HS-5 (cell line): ENCODE measurements around the gene KLHL29.

Experiments used
- DNase-seq: peaks from one replicate; pipeline ENCODE4 v3.0.0-alpha.2; 2012; ENCODE audit warnings: low read depth

KLHL29 gene

DNA sequence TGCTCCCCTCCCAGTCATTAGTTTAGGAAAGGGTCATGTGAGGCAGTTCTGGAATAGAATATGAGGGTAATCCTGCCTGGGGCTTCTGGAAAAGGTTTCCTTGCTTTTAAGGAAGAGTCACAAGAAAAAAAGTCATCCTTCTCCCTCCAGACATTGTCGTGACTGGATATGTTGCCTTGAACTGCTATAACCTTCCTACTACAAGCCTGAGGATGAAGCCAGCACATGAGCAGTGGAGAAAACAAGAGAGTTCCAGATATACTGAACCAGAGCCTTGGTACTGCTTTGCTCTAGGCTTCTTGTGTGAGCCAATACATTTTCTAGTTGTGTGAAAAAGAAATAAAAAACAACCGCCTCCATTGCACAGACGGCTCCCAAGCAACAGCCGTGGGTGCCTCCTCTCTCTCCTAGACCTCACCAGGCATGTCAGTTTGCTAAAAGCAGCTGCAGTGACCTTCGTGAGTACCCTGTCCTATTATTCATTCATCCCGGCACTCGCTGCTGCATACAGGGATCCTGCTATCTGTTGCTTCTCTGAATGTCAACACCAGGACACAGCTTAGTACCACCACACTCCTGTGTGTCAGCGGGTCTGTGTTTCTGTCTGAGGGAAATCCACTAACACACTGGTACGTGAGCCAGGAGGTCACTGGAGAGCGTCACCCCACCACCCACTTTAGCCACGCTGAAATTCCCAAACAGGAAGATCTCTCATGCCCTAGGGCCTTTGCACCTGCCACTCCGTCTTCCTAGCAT lies 186.7 kb downstream of the KLHL29 start:
- DNase-seq, result no peak

DNA sequence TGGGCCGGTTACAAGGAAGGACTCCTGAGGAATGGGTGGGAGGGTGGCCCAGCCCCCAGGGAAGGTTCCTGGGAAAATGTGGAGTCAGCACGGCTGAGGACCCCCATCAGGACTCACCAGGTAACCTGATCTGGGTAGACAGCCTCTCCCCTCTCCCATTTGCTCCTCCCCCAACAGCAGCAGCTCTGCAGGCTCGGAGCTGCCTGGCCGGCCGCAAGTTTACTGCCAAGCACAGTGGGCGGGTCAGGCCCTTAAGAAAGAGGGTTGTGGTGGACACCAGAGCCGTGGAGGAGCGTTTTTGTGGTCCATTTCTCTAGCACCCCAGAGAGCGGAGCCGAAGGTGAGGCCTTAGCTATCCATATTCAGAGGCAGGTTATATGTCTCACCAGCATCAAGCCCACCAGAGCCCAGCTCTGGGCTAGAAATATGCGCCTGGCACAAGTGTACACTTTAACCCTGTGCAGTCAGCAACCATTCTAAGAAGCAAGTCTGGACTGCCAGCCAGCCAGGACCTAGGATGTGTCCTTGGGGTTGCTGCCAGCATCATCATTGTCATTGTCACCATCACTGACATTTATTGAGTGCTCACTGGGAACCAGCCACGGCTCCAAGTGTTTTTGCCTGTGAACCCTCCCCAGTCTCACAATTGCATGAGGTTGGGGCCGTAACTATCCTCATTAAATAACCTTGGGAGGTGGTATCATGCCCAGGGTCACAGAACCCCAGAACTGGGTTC lies 190.1 kb downstream of the KLHL29 start:
- DNase-seq, result no peak

DNA sequence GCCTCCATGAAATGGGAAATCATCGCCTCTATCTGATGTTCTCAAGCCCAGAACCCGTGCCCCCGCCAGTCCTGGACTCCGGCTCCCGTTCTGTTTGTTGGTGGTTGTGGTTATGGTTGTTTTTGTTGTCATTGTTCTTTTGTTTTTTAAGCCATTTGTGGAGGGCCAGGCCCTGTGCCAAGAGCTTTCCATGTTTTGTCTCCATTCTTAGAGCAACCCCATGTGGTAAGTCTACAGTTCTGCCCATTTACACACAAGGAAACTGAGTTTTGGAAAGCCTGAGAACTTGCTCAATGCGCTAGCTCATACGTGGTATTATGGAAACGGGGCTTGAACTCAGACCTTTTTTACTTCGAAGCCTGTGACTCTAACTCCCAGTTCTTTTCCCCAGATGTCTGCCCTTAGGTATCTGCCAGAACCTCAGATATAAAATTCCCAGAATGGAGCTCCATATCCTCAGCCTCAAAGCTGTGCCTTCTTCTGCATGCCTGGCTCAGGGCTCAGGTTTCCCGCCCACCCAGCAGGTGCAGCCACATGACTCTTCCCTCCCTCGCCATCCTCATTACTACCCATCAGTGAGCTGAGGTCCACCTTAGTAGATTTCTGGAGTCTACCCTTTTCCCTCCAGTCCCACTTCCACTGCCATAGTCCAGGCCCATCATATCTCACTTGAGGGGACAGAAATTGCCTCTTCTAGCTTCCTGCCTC lies 194.1 kb downstream of the KLHL29 start:
- DNase-seq, result no peak

- DNase-seq, result no peak
Measured at GRCh38 chr2:23579674-23580073, 194.7 kb downstream of the KLHL29 start.

- DNase-seq, result no peak
Measured at GRCh38 chr2:23583467-23583866, 198.5 kb downstream of the KLHL29 start.

DNA sequence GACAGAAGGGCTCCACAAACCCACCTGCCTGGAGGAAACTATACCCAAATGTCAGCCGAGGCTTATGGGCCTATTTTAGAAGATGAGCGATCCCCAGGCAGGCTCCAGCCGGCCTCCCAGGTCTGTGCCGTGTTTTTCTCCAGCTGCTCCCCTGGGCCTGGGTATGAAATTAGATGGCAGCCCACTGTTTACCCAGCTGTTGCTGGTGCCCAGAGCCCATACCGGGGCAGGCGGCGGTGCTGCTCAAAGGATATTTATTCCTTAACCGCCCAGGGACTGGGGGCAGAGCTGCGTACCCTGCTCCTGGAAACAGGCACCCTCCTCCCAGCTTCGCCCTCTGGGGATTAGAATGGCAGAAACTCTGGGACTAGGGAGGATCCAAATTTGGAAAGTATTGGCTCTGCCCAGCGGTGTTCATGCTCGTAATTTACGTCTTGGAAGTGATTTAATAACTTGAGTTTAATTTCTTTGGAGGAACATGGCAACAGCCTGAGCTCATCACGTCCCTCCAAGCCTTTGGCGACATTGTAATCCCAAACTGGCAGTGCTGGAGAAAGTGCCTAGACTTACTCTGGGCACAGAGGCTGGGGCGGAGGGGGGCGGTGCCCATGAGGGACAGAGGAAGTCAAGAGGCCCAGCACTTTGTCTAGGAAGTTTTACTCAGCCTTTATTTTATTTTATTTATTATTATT lies 199.2 kb downstream of the KLHL29 start:
- DNase-seq, result no peak

- DNase-seq, result no peak
Measured at GRCh38 chr2:23585273-23586170, 200.5 kb downstream of the KLHL29 start.

DNA sequence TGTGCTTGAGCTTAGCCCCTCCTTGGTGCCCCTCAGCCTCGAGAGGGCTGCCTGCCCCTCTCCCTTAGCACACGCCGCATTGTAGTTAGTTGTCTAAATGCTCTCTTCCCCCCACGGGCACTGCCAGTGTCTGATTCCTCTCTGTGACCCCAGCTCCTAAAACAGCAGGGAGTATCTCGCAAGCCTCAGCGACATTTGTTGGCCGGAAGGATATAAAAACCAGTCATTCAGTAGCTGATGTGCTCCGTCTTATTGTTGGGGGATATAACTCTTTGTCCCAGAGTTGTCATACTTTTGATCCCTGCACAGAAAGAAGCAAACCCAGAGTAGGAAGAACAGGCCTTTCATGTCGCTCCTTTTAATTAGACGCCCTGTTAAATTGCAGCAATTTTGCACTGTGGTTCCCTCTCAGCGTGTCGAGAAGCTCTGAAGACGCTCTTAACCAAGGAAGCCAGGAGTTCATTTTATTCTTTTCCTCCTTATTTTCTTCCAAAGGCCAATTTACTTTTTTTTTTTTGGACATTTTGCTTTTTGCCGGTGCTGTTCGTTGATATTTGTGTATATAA lies 201.8 kb downstream of the KLHL29 start:
- DNase-seq, result no peak

GRCh38 chr2:23587341-23587880 lies 202.4 kb downstream of the KLHL29 start:
- no peak for DNase-seq

DNA sequence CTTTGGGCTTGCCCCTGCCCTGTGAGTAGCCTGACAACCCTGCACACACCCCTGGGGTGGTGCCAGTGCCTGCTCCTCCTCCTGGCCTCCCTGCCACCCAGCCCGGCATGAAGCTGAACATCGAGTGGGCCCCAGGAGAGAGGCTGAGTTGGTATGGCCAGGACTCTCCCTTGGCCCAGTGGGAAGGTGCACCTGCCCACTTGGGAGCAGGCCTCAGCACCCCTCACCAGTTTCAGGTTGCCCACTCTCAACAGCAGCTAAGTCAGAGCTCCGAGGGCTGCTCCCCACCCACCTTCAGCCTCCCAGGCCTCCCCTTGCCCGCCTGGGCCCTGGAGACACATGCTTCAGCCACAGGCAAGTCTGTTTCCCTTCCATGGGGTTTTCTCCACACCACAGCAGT lies 203.1 kb downstream of the KLHL29 start:
- DNase-seq, result no peak

DNA sequence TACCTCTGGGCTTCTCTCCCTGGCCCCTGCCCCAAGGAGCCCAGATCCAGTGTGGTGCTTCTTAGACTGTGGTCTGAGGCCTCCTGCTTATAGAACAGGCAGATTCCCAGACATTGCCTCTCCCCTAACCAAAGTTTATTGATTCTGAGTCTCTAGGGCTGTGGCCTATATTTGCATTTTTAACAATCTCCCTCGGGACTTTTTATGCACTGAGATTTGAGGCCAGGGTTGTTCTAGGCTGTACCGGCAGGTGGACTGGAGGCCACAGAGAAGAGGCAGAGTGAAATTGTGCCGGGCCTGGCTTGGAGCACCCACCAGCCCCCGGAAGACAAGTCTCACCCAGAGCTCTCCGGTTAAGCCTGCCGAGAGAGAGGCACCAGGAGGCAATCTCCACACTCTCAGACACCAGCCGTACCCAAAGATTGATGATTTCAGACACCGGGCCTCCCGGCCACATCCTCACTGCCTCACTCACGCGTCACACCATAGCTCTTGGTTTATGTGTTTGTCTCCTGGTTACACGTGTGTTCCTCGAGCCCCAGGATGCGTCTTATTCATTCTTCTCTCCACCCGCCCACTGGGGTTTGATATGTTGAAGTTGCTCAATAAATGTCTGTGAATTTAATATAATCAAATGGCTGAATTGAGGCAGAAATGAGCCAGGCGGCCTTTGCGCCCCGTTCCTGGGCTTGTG lies 203.7 kb downstream of the KLHL29 start:
- no peak for DNase-seq

- no peak for DNase-seq
Measured at GRCh38 chr2:23589220-23589647, 204.3 kb downstream of the KLHL29 start.

DNA sequence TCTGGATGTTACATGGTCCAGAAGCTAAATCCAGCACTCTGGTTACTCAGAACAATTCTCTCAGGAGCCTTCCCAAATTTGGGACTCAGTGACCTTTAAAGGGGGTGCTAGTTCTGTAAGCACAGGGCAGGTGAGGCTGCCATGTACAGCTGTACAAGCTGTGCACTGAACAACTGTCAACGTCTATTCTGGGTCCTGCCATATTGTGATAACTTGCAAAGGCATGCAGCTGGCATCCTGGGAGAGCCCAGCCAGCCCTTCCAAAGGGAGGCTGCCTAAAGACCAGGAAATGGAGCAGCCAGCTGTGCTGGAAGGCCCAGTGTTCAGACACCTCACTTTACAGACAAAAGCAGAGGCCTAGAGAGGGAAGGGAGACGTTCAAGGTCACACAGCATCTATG lies 204.8 kb downstream of the KLHL29 start:
- DNase-seq, result no peak

DNA sequence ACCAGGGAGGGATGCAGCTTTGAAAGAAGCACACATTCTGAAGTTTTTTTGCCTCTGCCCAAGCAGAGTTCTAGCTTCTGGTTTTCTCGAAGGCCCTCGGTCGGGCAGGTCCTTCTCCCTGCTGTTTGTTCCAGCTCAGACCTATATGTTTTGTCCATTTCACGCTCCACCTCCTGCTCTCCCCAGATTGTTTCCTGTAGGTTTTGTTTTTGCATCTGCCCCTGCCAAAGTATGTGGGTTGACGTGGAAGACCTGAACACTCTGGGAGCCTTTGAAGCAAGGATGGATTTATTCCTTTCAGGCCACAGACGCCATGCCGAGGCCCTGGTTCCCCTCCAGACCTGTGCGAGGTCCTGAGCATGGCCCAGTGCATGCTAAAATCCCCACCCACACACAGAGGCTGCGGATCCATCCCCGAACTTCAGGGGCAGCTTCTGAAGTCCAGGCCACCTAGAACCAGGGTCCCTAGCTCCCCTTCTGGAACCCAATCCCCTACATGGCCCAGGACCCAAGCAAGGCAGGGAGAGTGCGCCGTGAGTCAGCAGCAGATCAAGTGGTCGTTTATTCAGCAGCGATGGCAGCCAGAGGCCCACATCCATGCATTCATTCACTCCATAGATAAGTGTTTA lies 205.4 kb downstream of the KLHL29 start:
- no peak for DNase-seq

DNA sequence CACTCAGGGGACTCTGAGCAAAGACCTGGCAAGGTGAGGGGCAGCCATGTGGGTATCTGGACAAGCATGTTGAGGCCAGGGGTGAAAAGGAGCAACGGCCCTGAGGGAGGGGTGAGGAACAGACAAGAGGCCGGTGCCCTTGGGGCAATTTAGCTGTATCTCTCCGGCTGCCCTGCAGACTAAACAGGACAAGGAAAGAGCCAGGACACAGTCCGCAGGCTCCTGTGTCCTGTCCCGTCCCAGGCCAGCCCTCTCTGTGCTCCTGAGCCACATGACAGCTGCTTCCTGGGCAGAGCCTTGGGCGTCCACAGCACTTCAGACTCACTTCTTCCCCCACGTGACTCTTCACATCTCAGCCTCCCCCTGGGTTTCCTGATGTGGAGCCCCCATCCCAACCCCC lies 206.1 kb downstream of the KLHL29 start:
- no peak for DNase-seq

GRCh38 chr2:23592061-23592685 lies 207.2 kb downstream of the KLHL29 start:
- no peak for DNase-seq

- DNase-seq, result no peak
Measured at GRCh38 chr2:23592898-23593751, 208.1 kb downstream of the KLHL29 start.
